Muscle of leg (tissue), 11 donors: ENCODE results near the gene CDH4. TPM values are rescaled to one million over a fixed set of nuclear protein-coding genes. Genes with fewer than 3 reads are reported as not detected.

ENCODE experiments used
- DNase-seq: peaks from one replicate; pipeline ENCODE4 v3.0.0; 2013
- H3K27ac ChIP-seq: one replicate; pipeline ENCODE4 v1.5.1; 2013; ENCODE audit warnings: mild to moderate bottlenecking, low read length, control low read depth
- H3K27me3 ChIP-seq: one replicate; pipeline ENCODE4 v1.6.1; 2013; ENCODE audit warnings: low read length; ENCODE audit not compliant: control insufficient read depth, insufficient read depth
- H3K36me3 ChIP-seq: one replicate; pipeline ENCODE4 v1.6.1; 2013; ENCODE audit warnings: low read length; ENCODE audit not compliant: control insufficient read depth, insufficient read depth
- H3K4me1 ChIP-seq: one replicate; pipeline ENCODE4 v1.6.1; 2013; ENCODE audit warnings: low read length; ENCODE audit not compliant: control insufficient read depth, insufficient read depth
- H3K4me3 ChIP-seq: one replicate; pipeline ENCODE4 v1.5.1; 2013; ENCODE audit warnings: low read length, control low read depth
- H3K9me3 ChIP-seq: replicated peaks from 2 replicates; pipeline ENCODE4 v1.6.1; 2013; ENCODE audit warnings: low read depth, low read length; ENCODE audit not compliant: control insufficient read depth
- whole genome bisulfite sequencing: methylation state at CpG from one replicate; pipeline ENCODE4 v1.1.5; 2013; ENCODE audit warnings: missing lambda C conversion rate; ENCODE audit not compliant: insufficient coverage; 5-methylcytosine and 5-hydroxymethylcytosine counted together
- polyA plus RNA-seq, 8 donors: library from polyadenylated mRNA; unstranded; fragments of 120-200 nt; gene quantifications; one replicate each; pipeline versions ENCODE4 v1.2.1 to v1.2.3, GENCODE V29; 2013; ENCODE audit warnings: inconsistent platforms in 1 of 8, low replicate concordance in 1 of 8; ENCODE audit not compliant: insufficient read length in 8 of 8, insufficient read depth in 1 of 8
- total RNA-seq: library from RNA; stranded (reverse); fragments of 120-200 nt; gene quantifications from one replicate; pipeline ENCODE4 v1.2.4, GENCODE V29; 2013

Gene CDH4
- total and polyA plus RNA-seq, 9 donors: 0.66 to 1.4 (median 1.2) TPM

DNA sequence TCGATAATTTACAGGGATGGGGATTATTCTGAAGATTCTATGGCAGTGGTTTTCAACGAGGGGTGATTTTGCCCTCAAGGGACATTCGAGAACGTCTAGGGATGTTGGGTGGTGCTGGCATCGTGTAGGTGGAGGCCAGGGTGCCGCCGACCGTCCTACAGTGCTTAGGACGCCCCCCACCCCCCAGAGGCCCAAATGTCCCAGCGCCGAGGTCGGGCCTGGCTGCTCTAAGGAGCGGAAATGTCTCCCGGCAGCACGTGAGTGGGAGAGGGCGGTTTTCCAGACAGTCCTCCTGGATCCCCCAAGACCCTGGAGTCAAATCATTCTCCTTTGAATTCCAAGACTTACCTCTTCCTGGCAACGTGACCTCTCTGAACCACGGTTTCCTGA, 101.9 kb downstream of the CDH4 start:
- Histone ChIP-seq H3K27me3 (peaks cover 44% of the 10 kb centered on the region), H3K36me3 (no peaks in the 10 kb centered on the region), H3K27ac (no peak overlapping the region), H3K4me1 (no peaks in the 10 kb centered on the region), H3K9me3 (no peaks in the 10 kb centered on the region), H3K4me3 (no peak overlapping the region)
- WGBS: 30% methylated on average over 6 of the region's 18 CpGs
- no peak for DNase-seq

DNA sequence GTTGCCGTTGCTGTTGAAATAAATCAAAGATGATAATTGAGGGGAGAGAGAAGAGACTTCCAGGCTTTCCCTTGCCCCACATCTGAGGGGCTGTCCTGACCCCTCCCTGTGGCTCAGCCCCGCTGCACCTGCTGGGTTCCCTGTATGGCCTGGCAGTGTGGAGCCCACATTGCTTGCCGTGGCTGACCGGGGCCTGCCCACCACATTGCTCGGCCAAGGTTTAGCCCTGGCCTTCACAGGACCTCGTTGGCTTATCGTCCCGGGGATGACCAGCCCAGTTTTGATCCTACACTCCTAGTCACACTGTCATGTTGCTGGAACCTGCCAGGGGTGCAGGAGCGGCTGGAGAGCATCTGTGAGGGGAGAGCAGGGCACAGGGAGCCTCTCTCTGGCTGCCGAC, 102.4 kb downstream of the CDH4 start:
- Histone ChIP-seq H3K9me3 (no peaks in the 10 kb centered on the region), H3K4me1 (no peaks in the 10 kb centered on the region), H3K27me3 (peaks cover 44% of the 10 kb centered on the region), H3K4me3 (no peak overlapping the region), H3K27ac (no peak overlapping the region), H3K36me3 (no peaks in the 10 kb centered on the region)
- DNase-seq: no peak
- WGBS: 42% methylated on average over 7 of the region's 10 CpGs

DNA sequence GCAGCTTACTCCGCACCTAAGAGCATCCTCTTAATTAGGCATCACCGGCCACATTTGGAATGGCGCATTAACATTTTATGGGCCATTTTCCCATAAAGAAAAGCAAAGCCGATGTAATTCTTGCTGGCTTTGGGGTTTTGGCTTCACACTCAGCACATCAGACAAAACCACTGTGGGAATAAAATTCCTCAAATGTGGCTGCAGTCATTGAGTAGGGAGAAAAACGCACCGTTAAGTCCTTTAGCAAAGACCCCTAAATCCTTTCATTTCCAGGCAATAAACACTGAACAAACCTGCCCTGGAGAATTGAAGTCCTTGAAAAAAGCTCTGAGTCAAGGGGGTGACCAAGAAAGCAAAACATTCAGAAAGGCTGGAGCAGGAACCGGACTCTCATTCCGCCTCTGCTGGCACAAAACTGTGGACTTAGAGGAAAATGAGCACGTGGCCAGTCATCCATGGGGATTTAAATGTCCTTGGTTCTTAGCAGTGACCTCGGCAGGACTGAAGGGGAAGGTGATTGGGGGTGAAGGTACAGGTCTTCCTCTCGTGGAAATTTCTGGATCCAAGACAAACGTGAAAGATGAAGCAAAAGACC, 102.9 kb downstream of the CDH4 start:
- H3K9me3 ChIP-seq: no peaks in the 10 kb centered on the region
- no peak overlapping the region for H3K4me3 ChIP-seq
- H3K27me3 ChIP-seq: peaks cover 41% of the 10 kb centered on the region
- H3K4me1 ChIP-seq: no peaks in the 10 kb centered on the region
- no peak for DNase-seq
- WGBS: 35% methylated on average over 6 of the region's 12 CpGs
- no peaks in the 10 kb centered on the region for H3K36me3 ChIP-seq
- no peak overlapping the region for H3K27ac ChIP-seq

DNA sequence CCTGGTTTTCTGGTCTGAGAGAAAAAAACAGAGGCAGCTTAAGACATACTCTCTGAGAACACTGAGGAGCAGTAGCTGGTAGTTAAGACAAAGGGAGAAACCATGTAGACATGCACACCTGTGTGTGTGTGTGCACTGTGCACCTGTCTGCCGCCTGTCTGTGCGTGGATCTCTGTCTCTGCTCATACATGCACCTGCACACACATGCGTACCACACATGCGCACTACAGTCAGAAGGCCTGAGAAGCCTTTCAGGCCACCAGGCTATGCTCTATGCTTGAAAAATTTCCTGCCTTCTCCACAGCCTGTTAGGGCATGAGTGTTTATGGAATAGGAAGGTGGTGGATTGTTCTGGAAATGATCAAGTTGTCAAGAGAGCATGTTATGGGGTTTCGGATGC, 103.5 kb downstream of the CDH4 start:
- WGBS: no CpG with 5 or more reads among the region's 5 CpGs
- DNase-seq: no peak
- H3K27ac ChIP-seq: no peak overlapping the region

DNA sequence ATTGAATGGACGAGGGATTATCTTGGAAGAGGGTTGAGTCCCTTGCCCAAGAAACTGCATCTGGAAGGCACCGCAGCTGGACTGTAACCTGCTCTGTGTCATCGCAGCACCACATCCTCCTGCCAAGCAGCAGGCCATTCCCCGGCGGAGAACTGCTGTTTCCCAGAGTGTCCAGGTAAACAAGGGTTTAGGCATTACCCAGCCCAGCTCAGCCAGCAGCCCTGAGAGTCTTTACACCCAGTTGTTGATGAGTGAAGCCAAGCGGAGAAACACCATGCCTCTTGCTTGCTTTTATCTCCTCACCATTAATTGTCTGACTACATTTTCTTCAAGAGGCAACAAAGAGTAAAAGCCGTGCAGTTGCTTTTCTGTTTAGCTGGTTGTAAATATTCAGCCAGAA, 104.1 kb downstream of the CDH4 start:
- WGBS: 37% methylated on average over 5 of the region's 7 CpGs
- peaks cover 41% of the 10 kb centered on the region for H3K27me3 ChIP-seq

More for the DNA sequence above, 103.5 kb downstream of the CDH4 start:
- Histone ChIP-seq H3K9me3 (no peaks in the 10 kb centered on the region), H3K36me3 (no peaks in the 10 kb centered on the region), H3K27me3 (peaks cover 41% of the 10 kb centered on the region), H3K4me1 (no peaks in the 10 kb centered on the region), H3K4me3 (no peak overlapping the region)

DNA sequence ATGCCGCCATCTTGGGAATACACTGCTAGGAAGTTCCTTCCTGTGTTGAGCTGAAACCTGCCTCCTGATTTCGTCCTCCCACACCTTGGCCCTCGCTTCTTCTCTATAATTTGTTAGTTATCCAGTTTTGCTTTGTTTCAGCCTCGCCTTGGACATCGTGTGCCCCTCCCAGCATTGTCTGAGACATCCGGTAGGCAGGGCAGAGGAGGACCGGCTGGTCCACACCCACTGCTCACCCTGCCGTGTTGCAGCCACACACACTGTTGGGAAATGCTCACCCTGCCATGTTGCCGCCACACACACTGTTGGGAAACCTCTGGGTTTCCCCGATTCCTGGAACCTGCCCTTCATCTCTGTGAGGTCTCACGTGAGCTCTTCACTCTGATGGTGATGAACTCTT, 105.1 kb downstream of the CDH4 start:
- Histone ChIP-seq H3K27me3 (peaks cover 37% of the 10 kb centered on the region), H3K4me1 (no peaks in the 10 kb centered on the region), H3K4me3 (no peak overlapping the region), H3K9me3 (no peaks in the 10 kb centered on the region), H3K36me3 (no peaks in the 10 kb centered on the region), H3K27ac (no peak overlapping the region)
- no peak for DNase-seq
- WGBS: 81% methylated on average over 9 of the region's 11 CpGs

More for the DNA sequence above, 104.1 kb downstream of the CDH4 start:
- Histone ChIP-seq H3K4me1 (no peaks in the 10 kb centered on the region), H3K27ac (no peak overlapping the region), H3K4me3 (no peak overlapping the region), H3K36me3 (no peaks in the 10 kb centered on the region), H3K9me3 (no peaks in the 10 kb centered on the region)
- no peak for DNase-seq

DNA sequence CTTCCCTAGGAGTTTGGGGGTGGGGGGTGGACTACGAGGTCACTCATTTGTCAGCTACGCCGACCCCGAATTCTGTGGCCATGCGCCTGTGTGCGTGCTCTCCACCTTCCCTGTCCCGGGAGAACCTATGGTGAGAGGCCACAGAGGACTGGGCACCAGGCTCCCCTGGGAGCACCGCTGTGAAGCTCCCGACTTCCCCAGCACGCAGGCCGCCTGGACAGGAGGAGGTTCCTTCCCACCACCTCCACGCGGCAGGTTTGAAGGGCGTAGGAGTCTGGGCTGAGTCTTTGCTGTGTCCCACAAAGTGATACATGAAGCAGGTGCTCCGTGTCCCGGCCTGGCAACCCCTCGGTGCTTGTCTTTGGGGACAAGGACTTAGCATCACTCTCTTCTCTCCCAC, 107.2 kb downstream of the CDH4 start:
- H3K9me3 ChIP-seq: no peaks in the 10 kb centered on the region
- no peak overlapping the region for H3K4me3 ChIP-seq
- no peaks in the 10 kb centered on the region for H3K36me3 ChIP-seq
- DNase-seq: no peak
- 83% methylated on average over 6 of the region's 17 CpGs for WGBS
- no peak overlapping the region for H3K27ac ChIP-seq
- no peaks in the 10 kb centered on the region for H3K4me1 ChIP-seq
- peaks cover 20% of the 10 kb centered on the region for H3K27me3 ChIP-seq

DNA sequence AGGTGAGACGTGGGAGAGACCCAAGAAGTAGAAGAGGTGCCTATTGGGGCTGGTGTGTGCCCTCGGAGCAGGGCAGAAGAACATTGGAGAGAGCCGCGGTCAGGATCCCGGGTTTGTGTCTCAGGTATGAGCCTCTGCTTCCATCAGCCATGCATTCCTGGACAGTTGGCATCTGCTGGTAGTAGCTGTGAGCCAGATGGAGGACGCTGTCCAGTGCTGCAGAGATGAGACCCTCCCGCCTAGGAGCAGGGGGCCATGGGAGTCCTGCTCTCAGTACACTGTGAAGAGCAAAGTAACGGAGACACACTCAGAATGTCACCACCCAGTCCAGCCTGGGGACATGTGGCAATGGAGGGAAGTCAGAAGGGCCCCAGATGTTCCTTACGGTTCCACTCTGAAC, 108.2 kb downstream of the CDH4 start:
- Histone ChIP-seq H3K27me3 (peaks cover 14% of the 10 kb centered on the region), H3K27ac (no peak overlapping the region), H3K36me3 (no peaks in the 10 kb centered on the region), H3K4me3 (no peak overlapping the region), H3K4me1 (no peaks in the 10 kb centered on the region), H3K9me3 (no peaks in the 10 kb centered on the region)
- no peak for DNase-seq
- 82% methylated on average over 8 of the region's 9 CpGs for WGBS

DNA sequence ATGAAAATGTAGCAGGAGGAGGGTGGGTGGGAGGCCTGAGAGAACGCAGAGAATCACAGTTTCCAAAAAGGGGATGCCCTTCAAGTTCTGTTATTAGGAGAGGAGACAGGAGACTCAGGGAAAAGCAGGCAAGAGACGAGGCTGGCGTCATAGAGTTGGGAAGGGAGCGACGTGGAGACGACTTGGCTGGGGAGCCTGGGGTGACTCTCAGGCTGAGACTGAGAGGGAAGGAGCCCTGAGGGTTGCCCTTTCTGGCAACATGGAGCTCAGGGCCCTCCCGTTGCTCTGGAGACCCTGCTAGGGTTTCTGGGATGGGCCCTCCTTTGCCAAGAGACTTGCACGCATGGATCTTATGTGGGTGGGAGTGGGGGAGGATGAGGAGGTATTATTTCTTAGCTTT, 108.9 kb downstream of the CDH4 start:
- 54% methylated on average over 8 of the region's 8 CpGs for WGBS
- Histone ChIP-seq H3K27me3 (peaks cover 10% of the 10 kb centered on the region), H3K4me3 (no peak overlapping the region)

DNA sequence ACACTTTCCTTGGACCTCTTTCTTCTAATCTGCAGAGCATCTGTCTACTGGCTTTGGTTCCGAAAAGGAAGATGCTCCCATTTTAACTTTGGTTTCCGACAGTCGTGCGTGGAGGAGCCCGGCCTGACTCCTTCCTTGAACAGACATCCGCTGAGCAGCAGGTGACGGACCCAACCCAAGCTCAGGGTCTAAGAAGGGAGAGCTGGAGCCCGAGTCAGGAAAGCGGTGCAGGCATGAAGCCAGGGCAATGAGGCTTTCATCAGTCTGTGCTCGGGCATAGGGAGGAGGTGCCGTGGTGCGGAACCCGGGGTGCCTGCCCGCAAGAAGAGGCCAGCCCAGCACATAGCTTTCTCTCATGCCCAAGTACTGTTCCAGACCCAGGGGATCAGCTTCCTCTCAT, 109.4 kb downstream of the CDH4 start:
- DNase-seq: no peak
- no peak overlapping the region for H3K27ac ChIP-seq
- no peaks in the 10 kb centered on the region for H3K4me1 ChIP-seq
- H3K9me3 ChIP-seq: no peaks in the 10 kb centered on the region
- H3K27me3 ChIP-seq: peaks cover 8% of the 10 kb centered on the region
- 85% methylated on average over 9 of the region's 14 CpGs for WGBS
- no peaks in the 10 kb centered on the region for H3K36me3 ChIP-seq
- no peak overlapping the region for H3K4me3 ChIP-seq

More for the DNA sequence above, 108.9 kb downstream of the CDH4 start:
- Histone ChIP-seq H3K4me1 (no peaks in the 10 kb centered on the region), H3K27ac (no peak overlapping the region), H3K36me3 (no peaks in the 10 kb centered on the region), H3K9me3 (no peaks in the 10 kb centered on the region)
- no peak for DNase-seq

DNA sequence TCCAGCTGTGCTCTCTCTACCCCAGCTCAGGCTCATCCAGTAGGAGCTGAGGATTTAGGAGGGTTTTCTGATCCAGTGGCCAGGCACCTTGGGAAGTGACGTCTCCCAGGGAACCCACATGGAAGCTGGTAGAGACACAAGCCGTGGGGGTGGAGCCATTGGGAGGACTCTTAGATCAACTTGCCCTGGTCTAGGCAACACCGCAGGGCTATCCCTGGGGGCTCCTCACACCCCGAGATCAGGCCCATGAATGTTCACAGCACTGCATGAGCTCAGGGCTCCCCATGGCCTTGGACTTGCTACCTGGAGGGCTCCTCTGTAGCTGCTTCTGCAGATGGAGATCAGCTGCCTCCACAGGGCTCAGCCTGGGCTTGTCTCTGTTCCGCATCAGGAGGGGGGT, 112.1 kb downstream of the CDH4 start:
- DNase-seq: no peak
- Histone ChIP-seq H3K9me3 (no peaks in the 10 kb centered on the region), H3K4me1 (no peaks in the 10 kb centered on the region), H3K27ac (no peak overlapping the region), H3K36me3 (no peaks in the 10 kb centered on the region), H3K27me3 (no peaks in the 10 kb centered on the region), H3K4me3 (no peak overlapping the region)
- WGBS: 84% methylated on average over 5 of the region's 5 CpGs
